Suppressor macrophage treated with lipopolysaccharide for 1 hour (primary cell): Measurements from ENCODE around the gene SLC1A1.

ENCODE experiments used
- DNase-seq, 3 donors: peaks; one replicate each; pipeline ENCODE4 v3.0.0-alpha.2; 2020 to 2022

Gene SLC1A1

GRCh38 chr9:4620881-4621555, 130.8 kb downstream of the SLC1A1 start:
- no peak for DNase-seq

GRCh38 chr9:4622016-4622415, 131.7 kb downstream of the SLC1A1 start:
- DNase-seq: no peak

- DNase-seq: no peak
These were observed 140.6 kb downstream of the SLC1A1 start for GRCh38 chr9:4630836-4631235.
